ENCODE results near the gene ATG2A. TPM values are rescaled to one million over a fixed set of nuclear protein-coding genes. Genes with fewer than 3 reads are reported as not detected.

Gene ATG2A
- total and polyA plus RNA-seq, 2 of the 8 experiments (the other 6 are each of a cell fraction or from before 2014, with no cell fraction given), result 12.1 to 22.1 TPM

- no peak for TF ChIP-seq EP300 (IDR thresholded peaks at IDR 0.05; ENCODE audit: borderline replicate concordance in 1 of 2, low read depth in 2 of 2, low read length in 2 of 2)
- no peak for TF ChIP-seq ZNF274 (IDR thresholded peaks at IDR 0.05; ENCODE audit: borderline replicate concordance, extremely low read depth, low read length)
- no peak for TF ChIP-seq HDAC2 (IDR thresholded peaks at IDR 0.05; ENCODE audit: borderline replicate concordance in 1 of 2, low read depth in 2 of 2, low read length in 2 of 2)
- no peak for TF ChIP-seq SUZ12 (IDR thresholded peaks at IDR 0.05; ENCODE audit: low read length)
- no peak for TF ChIP-seq SP2 (IDR thresholded peaks at IDR 0.05; ENCODE audit: low read length)
- no peak for TF ChIP-seq EZH2 (IDR thresholded peaks at IDR 0.05; ENCODE audit: low read depth, low read length, severe bottlenecking)
- TF ChIP-seq POLR2A (IDR thresholded peaks at IDR 0.05; ENCODE audit: control extremely low read depth in 1 of 2, low read depth in 2 of 2, low read length in 2 of 2), result no peak
- no peak for TF ChIP-seq GTF2F1 (IDR thresholded peaks at IDR 0.05; ENCODE audit: borderline replicate concordance, low read depth, low read length)
Observed at GRCh38 chr11:64929625-64930024, 12.6 kb upstream of the ATG2A start (continued).
